CMK (cell line): ENCODE data around the gene PKD1L1.
"Not testable (repeated sequence)": the region's sequence is repeated elsewhere in the genome, so short reads cannot be mapped to it uniquely, and the experiment has no call there.

Experiments used
- DNase-seq: peaks from one replicate; pipeline ENCODE4 v3.0.0-alpha.2; 2010; ENCODE audit warnings: low read depth

PKD1L1 gene

DNA sequence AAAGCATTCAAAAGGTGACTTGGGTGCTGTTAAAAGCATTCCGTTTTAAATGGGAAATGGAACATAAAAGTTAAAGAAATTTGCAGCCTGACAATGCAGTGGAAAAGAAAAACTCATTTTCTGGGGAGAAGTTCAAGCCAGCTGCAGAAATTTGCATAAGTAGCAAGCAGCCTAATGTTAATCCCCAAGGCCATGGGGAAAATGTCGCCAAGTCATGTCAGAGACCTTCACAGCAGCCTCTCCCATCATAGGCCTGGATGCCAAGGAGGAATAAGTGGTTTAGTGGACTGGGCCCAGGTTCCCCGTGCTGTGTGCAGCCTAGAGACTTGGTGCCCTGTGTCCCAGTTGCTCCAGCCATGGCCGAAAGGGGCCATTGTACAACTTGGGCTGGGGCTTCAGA is 154.2 kb downstream of the PKD1L1 start:
- no peak for DNase-seq

- not testable (repeated sequence) for DNase-seq
These were observed 155.1 kb downstream of the PKD1L1 start for GRCh38 chr7:47793186-47793585.

GRCh38 chr7:47792521-47793121 is 155.6 kb downstream of the PKD1L1 start:
- DNase-seq = no peak

DNA sequence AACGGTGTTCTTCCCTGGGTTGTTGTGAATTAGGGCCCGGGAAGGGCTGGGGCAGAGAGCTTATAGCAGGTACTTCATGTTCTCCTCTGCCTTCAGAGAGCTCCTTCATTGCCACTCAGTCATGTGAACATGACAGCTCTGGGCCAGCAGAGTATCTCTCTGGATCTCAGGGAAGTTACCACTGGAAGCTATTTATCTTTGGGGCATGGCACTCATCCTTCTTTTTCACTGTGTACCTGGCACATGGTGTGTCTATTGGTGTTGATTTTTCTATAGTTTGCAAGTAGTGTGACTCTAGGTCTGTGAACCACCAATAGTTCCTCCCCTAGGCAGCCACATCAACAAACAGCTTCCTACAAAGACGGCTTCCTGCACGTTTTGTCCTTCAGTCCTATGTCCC is 156.6 kb downstream of the PKD1L1 start:
- no peak for DNase-seq

GRCh38 chr7:47788083-47788482 is 160.2 kb downstream of the PKD1L1 start:
- no peak for DNase-seq

- DNase-seq = no peak
These were observed 160.8 kb downstream of the PKD1L1 start for GRCh38 chr7:47787249-47788069.

GRCh38 chr7:47786557-47787248 is 161.6 kb downstream of the PKD1L1 start:
- DNase-seq = no peak

- no peak for DNase-seq
These were observed 162.2 kb downstream of the PKD1L1 start for GRCh38 chr7:47785923-47786556.

DNA sequence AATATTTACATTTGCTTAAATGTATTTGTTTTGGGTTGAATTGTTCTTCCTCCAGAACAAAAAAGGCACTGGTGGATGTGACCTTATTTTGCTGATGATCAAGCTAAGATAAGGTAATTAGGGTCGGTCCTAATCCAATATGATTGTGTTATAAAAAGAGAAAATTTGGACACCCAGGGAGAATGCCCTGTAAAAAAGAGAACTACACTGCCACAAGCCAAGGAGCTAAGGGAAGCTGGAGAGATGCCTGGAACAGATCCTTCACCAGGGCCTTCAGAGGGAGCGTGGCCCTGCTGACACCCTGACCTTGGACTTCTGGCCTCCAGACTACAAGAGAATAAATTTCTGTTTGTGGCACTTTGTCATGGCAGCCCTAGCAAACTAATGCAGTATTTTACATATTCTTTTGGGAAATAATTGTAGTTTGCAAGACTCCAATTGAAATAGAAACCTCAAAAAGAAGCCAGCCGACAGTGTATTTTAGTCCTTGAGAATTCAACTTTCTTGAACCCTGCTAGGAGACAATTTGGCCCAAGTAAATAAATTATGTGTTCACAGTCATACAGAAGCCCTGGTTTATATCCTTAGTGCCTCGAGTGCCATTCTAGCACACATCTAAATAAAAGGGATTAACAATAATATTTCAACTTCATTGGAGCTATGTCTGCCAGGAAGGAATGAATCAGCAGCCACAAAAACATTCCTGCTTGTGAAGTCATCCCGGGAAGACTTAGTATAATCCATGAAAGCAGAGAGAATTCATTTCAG is 164.6 kb downstream of the PKD1L1 start:
- no peak for DNase-seq

DNA sequence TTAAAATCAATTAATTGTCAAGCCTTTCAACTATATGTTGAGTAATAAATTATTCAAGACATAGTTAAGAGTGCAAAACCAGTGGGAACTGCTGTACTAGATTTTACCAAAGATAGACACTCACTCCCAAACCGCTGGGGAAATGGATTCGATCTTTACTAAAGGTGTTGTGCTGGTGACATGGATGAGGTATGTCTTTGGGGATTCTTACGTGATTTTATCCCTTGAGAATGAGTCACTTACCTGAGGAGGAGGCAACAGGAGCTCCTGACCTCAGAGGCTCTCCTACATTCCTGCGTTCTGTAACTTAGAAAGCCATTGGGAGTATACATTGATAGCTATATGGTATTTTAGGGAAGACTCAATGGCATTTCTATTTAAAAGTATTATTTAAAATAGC is 165.5 kb downstream of the PKD1L1 start:
- DNase-seq = no peak

GRCh38 chr7:47782022-47782421 is 166.2 kb downstream of the PKD1L1 start:
- no peak for DNase-seq

GRCh38 chr7:47780555-47780954 is 167.7 kb downstream of the PKD1L1 start:
- no peak for DNase-seq

- no peak for DNase-seq
These were observed 168.9 kb downstream of the PKD1L1 start for GRCh38 chr7:47779341-47779771.

- no peak for DNase-seq
These were observed 170.1 kb downstream of the PKD1L1 start for GRCh38 chr7:47778153-47778661.

- no peak for DNase-seq
These were observed 170.6 kb downstream of the PKD1L1 start for GRCh38 chr7:47777531-47778152.

DNA sequence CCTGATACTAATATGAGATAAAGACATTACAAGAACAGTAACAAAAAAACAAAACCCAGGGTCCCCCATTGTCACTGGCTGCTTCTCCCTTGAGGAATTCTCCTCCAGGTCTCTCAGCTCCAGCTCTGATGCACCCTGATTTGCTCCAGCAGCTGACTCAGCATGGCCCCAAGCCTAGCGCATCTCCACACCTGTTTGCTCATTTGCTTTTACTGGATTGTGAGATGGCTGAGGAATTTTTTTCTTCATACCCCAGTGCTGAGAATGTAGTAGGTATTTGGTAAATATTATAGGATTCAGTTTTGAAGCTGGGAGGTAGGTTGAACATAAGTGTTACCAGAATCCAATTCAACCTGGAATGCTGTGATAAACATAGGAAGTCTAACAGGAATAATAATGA is 171.9 kb downstream of the PKD1L1 start:
- no peak for DNase-seq

DNA sequence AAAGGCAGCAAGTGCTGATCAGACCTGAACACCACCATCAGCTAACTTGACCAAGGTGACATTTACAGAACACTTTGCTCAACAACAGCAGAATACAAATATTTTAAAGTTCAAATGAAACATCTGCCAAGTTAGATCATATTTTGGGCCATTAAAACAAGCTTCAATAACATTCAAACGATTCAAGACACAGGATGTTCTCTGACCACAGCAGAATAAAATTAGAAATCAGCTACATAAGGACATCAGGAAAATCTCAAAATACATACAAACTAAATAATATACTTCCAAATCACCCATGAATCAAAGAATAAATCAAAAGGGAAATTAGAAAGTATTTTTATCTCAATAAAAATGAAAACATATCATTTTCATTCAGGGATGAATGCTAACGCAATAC is 173.0 kb downstream of the PKD1L1 start:
- DNase-seq = no peak

DNA sequence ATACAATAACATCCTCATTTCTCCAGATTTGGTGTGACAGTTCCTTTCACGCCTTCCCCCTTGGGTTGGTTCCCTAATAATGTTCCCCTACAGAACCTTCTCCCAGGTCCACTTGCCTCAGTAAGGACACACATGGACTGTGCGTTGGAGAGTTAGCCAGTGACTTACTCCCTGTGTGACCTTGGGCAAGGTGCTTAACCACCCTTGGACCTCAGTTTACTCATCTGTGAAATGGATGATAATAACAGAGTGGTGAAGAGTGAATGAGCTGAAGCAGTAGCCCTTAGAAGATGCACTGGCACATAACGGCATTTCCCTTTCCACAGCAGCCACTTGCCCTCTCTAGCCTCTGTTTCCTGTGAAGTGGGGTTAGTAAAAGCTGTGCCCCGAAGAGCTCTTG is 175.8 kb downstream of the PKD1L1 start:
- no peak for DNase-seq

DNA sequence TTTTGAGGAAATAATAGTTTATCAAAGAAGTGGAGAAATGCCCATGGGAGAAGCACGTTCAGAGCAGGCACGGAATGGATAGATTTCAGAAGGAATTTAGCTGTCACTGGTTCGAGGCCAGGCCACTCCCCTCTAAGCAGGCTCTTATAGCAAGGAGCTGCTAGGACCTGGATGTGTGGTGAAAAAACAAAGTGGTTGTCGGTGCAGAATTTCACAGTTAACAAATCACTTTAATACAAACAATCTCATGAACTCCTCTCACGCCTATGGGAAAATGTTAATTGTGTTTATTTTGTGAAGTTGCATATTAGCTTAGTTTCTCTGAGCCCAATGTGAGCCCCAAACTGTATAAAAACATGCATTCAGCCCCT is 176.3 kb downstream of the PKD1L1 start:
- DNase-seq = no peak

- no peak for DNase-seq
These were observed 176.8 kb downstream of the PKD1L1 start for GRCh38 chr7:47771336-47771989.

DNA sequence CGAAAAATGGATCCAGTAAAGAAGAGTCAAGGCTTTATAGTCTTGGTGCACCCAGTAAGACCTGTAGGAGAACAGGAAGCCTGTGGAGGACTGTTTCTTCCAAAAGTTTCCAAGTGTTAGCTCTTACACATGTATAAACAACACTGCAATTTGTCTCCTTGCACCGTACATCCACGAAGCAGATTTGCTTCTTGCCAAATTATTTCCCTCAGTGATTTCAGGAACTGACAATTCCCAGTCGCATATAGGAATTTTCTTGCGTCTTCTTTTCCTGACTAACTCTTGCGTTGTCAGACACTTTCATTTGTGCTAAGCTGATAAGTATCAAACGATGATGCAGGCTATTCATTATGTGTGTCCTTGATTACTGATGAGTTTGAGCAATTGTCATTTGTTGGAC is 182.1 kb downstream of the PKD1L1 start:
- no peak for DNase-seq
